Measurements from ENCODE around the gene ILRUN. TPM values are rescaled to one million over a fixed set of nuclear protein-coding genes. Genes with fewer than 3 reads are reported as not detected.
"Not testable (repeated sequence)": the region's sequence is repeated elsewhere in the genome, so short reads cannot be mapped to it uniquely, and the experiment has no call there.

ILRUN gene
- total and polyA plus RNA-seq, 2 donors (not counting 1 experiment from before 2014, with no cell fraction given), result 30.1 to 71.3 TPM

- H3K79me2 ChIP-seq (ENCODE audit: control insufficient read depth, insufficient read depth, low read length), result peaks cover 98% of the 10 kb centered on the region
- H3K4me2 ChIP-seq (replicated peaks; ENCODE audit: low read depth, low read length, poor library complexity, severe bottlenecking), result peak overlapping the region; percentile 20
- H3K9ac ChIP-seq (ENCODE audit: low read length), result no peak overlapping the region
- ChIA-PET CTCF (interaction anchor here (1.0 to 1.6 kb wide), 2 partner anchors 23 to 49 kb away, joined by 3 to 5 read pairs; no protein-coding TSS in a partner anchor), POLR2A (interaction anchor here (1.9 to 2.3 kb wide), 2 partner anchors 14 to 38 kb away, joined by 6 to 10 read pairs; partner anchors contain the start of gene ILRUN)
- peaks cover 15% of the 10 kb centered on the region for H4K20me1 ChIP-seq (ENCODE audit: control insufficient read depth, insufficient read depth, low read length, poor library complexity, severe bottlenecking)
- Mint-ChIP-seq H3K27me3 (no peaks in the 10 kb centered on the region), H3K27ac (peak overlapping the region; percentile 74), H3K4me3 (peak overlapping the region; percentile 50), H3K9me3 (ENCODE audit: insufficient read depth) (no peaks in the 10 kb centered on the region), H3K4me1 (peaks cover 62% of the 10 kb centered on the region)
- 68% methylated on average over 5 of the region's 7 CpGs for WGBS (ENCODE audit: insufficient coverage)
- peaks cover 0 to 8% of the 10 kb centered on the region in 2 experiments for H3K36me3 ChIP-seq (replicated peaks in 1 of 2; ENCODE audit: control extremely low read depth in 1 of 2, control insufficient read depth in 1 of 2, extremely low read depth in 1 of 2, insufficient read depth in 2 of 2, low read length in 1 of 2)
- intact Hi-C loops (cut with micrococcal nuclease), result loop anchor here (5.0 kb wide), 2 partner anchors 39 to 99 kb away; partner anchors contain the start of genes ILRUN and SNRPC
- no peak for DNase-seq
- H3K27me3 ChIP-seq (replicated peaks in 1 of 4; ENCODE audit: control extremely low read depth in 1 of 4, control insufficient read depth in 3 of 4, insufficient read depth in 4 of 4, low read length in 3 of 4), result no peaks in the 10 kb centered on the region
- peaks cover 45 to 46% of the 10 kb centered on the region in 2 donors for H3K4me1 ChIP-seq (ENCODE audit: control insufficient read depth in 2 of 2, insufficient read depth in 2 of 2, low read length in 2 of 2)
- TF ChIP-seq EZH2 (IDR thresholded peaks at IDR 0.05; ENCODE audit: borderline replicate concordance, insufficient read depth, low read depth, low read length, poor library complexity, severe bottlenecking) (no peak), CTCF (IDR thresholded peaks at IDR 0.05) (no peak)
- H2AFZ ChIP-seq (ENCODE audit: insufficient read depth, low read depth, low read length, poor library complexity, severe bottlenecking), result no peak overlapping the region
- H3K27ac ChIP-seq (ENCODE audit: low read length in 2 of 2), result peak overlapping the region in 1 of 2 donors; percentile 38
- H3K9me3 ChIP-seq (ENCODE audit: control extremely low read depth in 1 of 3, control insufficient read depth in 2 of 3, insufficient read depth in 1 of 3, low read length in 2 of 3), result no peaks in the 10 kb centered on the region
- no peak overlapping the region for H3K4me3 ChIP-seq (ENCODE audit: control extremely low read depth in 1 of 5, extremely low read depth in 1 of 5, insufficient read depth in 1 of 5, low read depth in 2 of 5, low read length in 4 of 5)
- ATAC-seq (ENCODE audit: low read depth), result no peak
Observed at GRCh38 chr6:34658605-34659265, 37.8 kb downstream of the ILRUN start.

GRCh38 chr6:34657979-34658480, 38.5 kb downstream of the ILRUN start:
- ChIA-PET POLR2A (interaction anchor here (0.6 to 2.3 kb wide), 6 partner anchors 14 to 133 kb away, joined by 3 to 10 read pairs (median 5); partner anchors contain the start of genes BLTP3A, ILRUN and SNRPC), CTCF (interaction anchor here (0.8 to 1.8 kb wide), 3 partner anchors 14 to 22 kb away, joined by 3 to 9 read pairs (median 5); no protein-coding TSS in a partner anchor)
- peaks cover 39 to 42% of the 10 kb centered on the region in 2 donors for H3K4me1 ChIP-seq (ENCODE audit: control insufficient read depth in 2 of 2, insufficient read depth in 2 of 2, low read length in 2 of 2)
- not testable (repeated sequence) for H3K9me3 Mint-ChIP-seq (ENCODE audit: insufficient read depth); H3K9me3 ChIP-seq (ENCODE audit: control extremely low read depth in 1 of 3, control insufficient read depth in 2 of 3, insufficient read depth in 1 of 3, low read length in 2 of 3); ATAC-seq (ENCODE audit: low read depth); H3K27me3 Mint-ChIP-seq; DNase-seq; H3K27me3 ChIP-seq (replicated peaks in 1 of 4; ENCODE audit: control extremely low read depth in 1 of 4, control insufficient read depth in 3 of 4, insufficient read depth in 4 of 4, low read length in 3 of 4); H2AFZ ChIP-seq (ENCODE audit: insufficient read depth, low read depth, low read length, poor library complexity, severe bottlenecking)
- H4K20me1 ChIP-seq (ENCODE audit: control insufficient read depth, insufficient read depth, low read length, poor library complexity, severe bottlenecking), result peaks cover 14% of the 10 kb centered on the region
- peaks cover 0 to 13% of the 10 kb centered on the region in 2 experiments for H3K36me3 ChIP-seq (replicated peaks in 1 of 2; ENCODE audit: control extremely low read depth in 1 of 2, control insufficient read depth in 1 of 2, extremely low read depth in 1 of 2, insufficient read depth in 2 of 2, low read length in 1 of 2)
- peaks cover 98% of the 10 kb centered on the region for H3K79me2 ChIP-seq (ENCODE audit: control insufficient read depth, insufficient read depth, low read length)
- peak overlapping the region; percentile 74 for H3K4me2 ChIP-seq (replicated peaks; ENCODE audit: low read depth, low read length, poor library complexity, severe bottlenecking)
- H3K4me3 ChIP-seq (ENCODE audit: control extremely low read depth in 1 of 5, extremely low read depth in 1 of 5, insufficient read depth in 1 of 5, low read depth in 2 of 5, low read length in 4 of 5), result peak overlapping the region in 1 of 5 experiments; percentile 50
- intact Hi-C loops (cut with micrococcal nuclease), result loop anchor here (2.0 to 5.0 kb wide), 4 partner anchors 15 to 99 kb away; partner anchors contain the start of genes ILRUN and SNRPC
- peak overlapping the region; percentile 78 to 84 for H3K27ac ChIP-seq (ENCODE audit: low read length in 2 of 2)
- WGBS (ENCODE audit: insufficient coverage), result 77% methylated on average over 6 of the region's 6 CpGs
- H3K9ac ChIP-seq (ENCODE audit: low read length), result peak overlapping the region; percentile 59
- Mint-ChIP-seq H3K4me1 (peaks cover 58% of the 10 kb centered on the region), H3K27ac (peak overlapping the region; percentile 88), H3K4me3 (peak overlapping the region; percentile 37)
